Peyer's patch (tissue), 4 donors: Measurements from ENCODE around the gene RNF166.

Experiments
- CTCF ChIP-seq, 6 experiments: fragments of 450-650 bp in 4 of 6; fragments of 200-600 bp in 2 of 6; sonication (generic) in 1 of 6; IDR thresholded peaks; one replicate each; pipeline ENCODE4 v1.5.1; 2017 to 2019; ENCODE audit warnings: antibody characterized with exemption in 6 of 6, mild to moderate bottlenecking in 3 of 6, moderate library complexity in 1 of 6
- POLR2A ChIP-seq, 2 donors: fragments of 450-650 bp; IDR thresholded peaks; one replicate each; pipeline ENCODE4 v1.5.1; 2017; ENCODE audit warnings: antibody characterized with exemption in 2 of 2, mild to moderate bottlenecking in 2 of 2, moderate library complexity in 2 of 2

GRCh38 chr16:88730632-88731607, 24.7 kb upstream of the RNF166 start:
- TF ChIP-seq CTCF (IDR thresholded peaks at IDR 0.05): no peak
- no peak for TF ChIP-seq POLR2A (IDR thresholded peaks at IDR 0.05)
